HepG2 (cell line): ENCODE data around the gene FGFR2. TPM values are rescaled to one million over a fixed set of nuclear protein-coding genes. Genes with fewer than 3 reads are reported as not detected.

ENCODE experiments used
- ATAC-seq: fragments of 200-7000 bp; cut with Tn5 transposase; 3 replicates; pipeline ENCODE4 v1.9.1; 2020; ENCODE audit warnings: mild to moderate bottlenecking, moderate library complexity
- BruUV-seq: library from RNA; stranded (reverse); fragments of 400-500 nt; replicated peaks from 2 replicates; lab custom pipeline; 2021; lab: Mats Ljungman, UMichigan
- CTCF ChIA-PET: fragments of 300-600 bp; formaldehyde crosslinking; extraction: SDS; loops from one replicate; lab custom pipeline; 2021; ENCODE audit warnings: low total read pairs, inconsistent platforms, low intra/inter-chr PET ratio; lab: Yijun Ruan, JAX
- POLR2A ChIA-PET: fragments of 350-600 bp; sonication (Branson Sonifier 250); formaldehyde crosslinking; loops from one replicate; lab custom pipeline; 2020; ENCODE audit warnings: antibody characterized with exemption, inconsistent platforms; lab: Yijun Ruan, JAX
- DNase-seq: peaks from one replicate; pipeline ENCODE4 v3.0.0-alpha.2; 2015; ENCODE audit warnings: low spot score
- FAIRE-seq: peaks from 3 replicates; lab custom pipeline; 2011; peaks lifted over from hg19 to GRCh38; lab: Jason Lieb, UNC
- H2AFZ ChIP-seq: one replicate; pipeline ENCODE4 v1.6.1; 2011; ENCODE audit warnings: low read length, inconsistent platforms
- H3K27ac ChIP-seq: fragments of 300-600 bp; 3 replicates; pipeline ENCODE4 v1.8.0; 2011; ENCODE audit warnings: mixed run types, mild to moderate bottlenecking, mixed read lengths, low read length, inconsistent platforms; ENCODE audit not compliant: insufficient read depth; ENCODE audit errors: extremely low read length
- H3K27me3 ChIP-seq, 2 experiments: fragments of 200-600 bp in 1 of 2; 2 replicates in 1 of 2; 3 replicates in 1 of 2; pipeline versions ENCODE4 v1.6.0 to v1.8.0; 2011; ENCODE audit warnings: low read length in 2 of 2, mild to moderate bottlenecking in 2 of 2, moderate library complexity in 2 of 2, inconsistent platforms in 1 of 2; ENCODE audit not compliant: insufficient read depth in 2 of 2, control insufficient read depth in 1 of 2
- H3K36me3 ChIP-seq, 2 experiments: fragments of 200-600 bp in 1 of 2; replicated peaks in 1 of 2; 2 replicates in 1 of 2; 3 replicates in 1 of 2; pipeline versions ENCODE4 v1.5.1 to v1.8.0; 2011; ENCODE audit warnings: low read length in 2 of 2, inconsistent platforms in 1 of 2; ENCODE audit not compliant: insufficient read depth in 2 of 2, control insufficient read depth in 1 of 2
- H3K4me1 ChIP-seq: 2 replicates; pipeline ENCODE4 v1.5.1; 2012; ENCODE audit warnings: low read length, inconsistent platforms; ENCODE audit not compliant: insufficient read depth
- H3K4me2 ChIP-seq: 2 replicates; pipeline ENCODE4 v1.6.0; 2011; ENCODE audit warnings: low read depth, low read length, inconsistent platforms
- H3K4me3 ChIP-seq, 3 experiments: fragments of 200-600 bp in 1 of 3; sonication (generic), shearing (Covaris generic) in 1 of 3; replicated peaks in 1 of 3; 2 replicates each; pipeline ENCODE4 v1.5.1; 2011 to 2016; ENCODE audit warnings: low read length in 3 of 3, inconsistent platforms in 2 of 3, low read depth in 2 of 3, mild to moderate bottlenecking in 2 of 3, control low read depth in 1 of 3, mixed read lengths in 1 of 3; ENCODE audit not compliant: insufficient read depth in 1 of 3
- H3K79me2 ChIP-seq: one replicate; pipeline ENCODE4 v1.6.1; 2011; ENCODE audit warnings: low read length, inconsistent platforms; ENCODE audit not compliant: insufficient read depth
- H3K9ac ChIP-seq: 2 replicates; pipeline ENCODE4 v1.6.0; 2011; ENCODE audit warnings: mild to moderate bottlenecking, low read depth, low read length, inconsistent platforms; ENCODE audit not compliant: insufficient read depth
- H3K9me3 ChIP-seq: 2 replicates; pipeline ENCODE4 v1.5.1; 2012; ENCODE audit warnings: mild to moderate bottlenecking, low read length
- H4K20me1 ChIP-seq: 2 replicates; pipeline ENCODE4 v1.6.0; 2011; ENCODE audit warnings: inconsistent platforms, mild to moderate bottlenecking, low read length, moderate library complexity; ENCODE audit not compliant: insufficient read depth
- CAMTA2 ChIP-seq: sonication (generic); formaldehyde crosslinking; IDR thresholded peaks from 2 replicates; pipeline ENCODE4 v1.4.0; 2020; ENCODE audit warnings: mild to moderate bottlenecking, missing genetic modification reagents, borderline replicate concordance
- HDAC6 ChIP-seq: fragments of 200-600 bp; sonication (generic); IDR thresholded peaks from 2 replicates; pipeline ENCODE4 v1.7.0; 2017; ENCODE audit warnings: mild to moderate bottlenecking, antibody characterized with exemption, low read length, low read depth
- HNF4G ChIP-seq, 2 experiments: sonication (generic) in 1 of 2; formaldehyde crosslinking in 1 of 2; IDR thresholded peaks; 2 replicates each; pipeline versions ENCODE4 v1.4.0 to v1.6.1; 2011 to 2020; ENCODE audit warnings: borderline replicate concordance in 2 of 2, low read depth in 2 of 2, mild to moderate bottlenecking in 2 of 2, low read length in 1 of 2, missing genetic modification reagents in 1 of 2, moderate library complexity in 1 of 2
- MAZ ChIP-seq, 2 experiments: sonication (generic) in 1 of 2; formaldehyde crosslinking in 1 of 2; IDR thresholded peaks; 2 replicates each; pipeline versions ENCODE4 v1.5.0 to v1.6.1; 2012 to 2020; ENCODE audit warnings: low read depth in 2 of 2, mild to moderate bottlenecking in 2 of 2, borderline replicate concordance in 1 of 2, improper control_type of control experiment in 1 of 2, low read length in 1 of 2, missing genetic modification reagents in 1 of 2, moderate library complexity in 1 of 2
- MTERF4 ChIP-seq: sonication (generic); formaldehyde crosslinking; IDR thresholded peaks from 2 replicates; pipeline ENCODE4 v1.8.0; 2023; ENCODE audit warnings: mild to moderate bottlenecking, missing genetic modification reagents
- MXI1 ChIP-seq: IDR thresholded peaks from 3 replicates; pipeline ENCODE4 v1.6.1; 2012; ENCODE audit warnings: low read depth, low read length, inconsistent platforms, borderline replicate concordance
- PAF1 ChIP-seq: IDR thresholded peaks from 2 replicates; pipeline ENCODE4 v1.6.1; 2016; ENCODE audit warnings: missing genetic modification reagents, missing compliant biosample characterization
- RBM22 ChIP-seq: fragments of 200-400 bp; formaldehyde crosslinking; optimal IDR thresholded peaks from 2 replicates; pipeline ENCODE3; 2017; ENCODE audit warnings: mild to moderate bottlenecking, low read length, moderate library complexity
- REXO4 ChIP-seq: sonication (generic); formaldehyde crosslinking; IDR thresholded peaks from 2 replicates; pipeline ENCODE4 v1.8.0; 2022; ENCODE audit warnings: missing genetic modification reagents, mild to moderate bottlenecking, borderline replicate concordance
- SMC3 ChIP-seq: IDR thresholded peaks from 2 replicates; pipeline ENCODE4 v1.6.1; 2011; ENCODE audit warnings: low read length, improper control_type of control experiment
- SP5 ChIP-seq: IDR thresholded peaks from 2 replicates; pipeline ENCODE4 v1.6.1; 2016; ENCODE audit warnings: low read depth, borderline replicate concordance
- TBL1XR1 ChIP-seq: fragments of 150-350 bp; IDR thresholded peaks from 2 replicates; pipeline ENCODE4 v1.6.1; 2014; ENCODE audit warnings: borderline replicate concordance, low read length; ENCODE audit not compliant: partially characterized antibody
- TEAD2 ChIP-seq: sonication (generic); formaldehyde crosslinking; IDR thresholded peaks from 2 replicates; pipeline ENCODE4 v1.9.0; 2021; ENCODE audit warnings: missing genetic modification reagents
- TERF1 ChIP-seq: sonication (generic); formaldehyde crosslinking; IDR thresholded peaks from 2 replicates; pipeline ENCODE4 v1.8.0; 2022; ENCODE audit warnings: mild to moderate bottlenecking, missing genetic modification reagents, moderate library complexity
- ZBTB25 ChIP-seq: IDR thresholded peaks from 2 replicates; pipeline ENCODE4 v1.6.1; 2018; ENCODE audit warnings: missing genetic modification reagents
- ZEB1 ChIP-seq: IDR thresholded peaks from 2 replicates; pipeline ENCODE4 v1.6.1; 2012; ENCODE audit warnings: mild to moderate bottlenecking, low read depth, inconsistent platforms; ENCODE audit not compliant: insufficient replicate concordance
- ZMYM3 ChIP-seq: sonication (generic); formaldehyde crosslinking; IDR thresholded peaks from 2 replicates; pipeline ENCODE4 v1.5.1; 2020; ENCODE audit warnings: mild to moderate bottlenecking, missing genetic modification reagents
- ZNF121 ChIP-seq: sonication (generic); formaldehyde crosslinking; IDR thresholded peaks from 2 replicates; pipeline ENCODE4 v1.5.0; 2020; ENCODE audit warnings: mild to moderate bottlenecking, missing genetic modification reagents
- ZNF331 ChIP-seq: sonication (generic); formaldehyde crosslinking; IDR thresholded peaks from 2 replicates; pipeline ENCODE4 v1.4.0; 2020; ENCODE audit warnings: missing genetic modification reagents
- ZNF567 ChIP-seq: sonication (generic); formaldehyde crosslinking; IDR thresholded peaks from 2 replicates; pipeline ENCODE4 v1.8.1; 2023; ENCODE audit warnings: mild to moderate bottlenecking, missing genetic modification reagents, borderline replicate concordance
- ZNF703 ChIP-seq: sonication (generic); formaldehyde crosslinking; IDR thresholded peaks from 2 replicates; pipeline ENCODE4 v1.5.1; 2020; ENCODE audit warnings: missing genetic modification reagents, mild to moderate bottlenecking, moderate library complexity, borderline replicate concordance
- WGBS: methylation state at CpG from one replicate; pipeline ENCODE4 v1.1.6; 2017; ENCODE audit warnings: low lambda C conversion rate; 5-methylcytosine and 5-hydroxymethylcytosine counted together
- in situ Hi-C: cut with HindIII; loops from 2 replicates; pipeline ENCODE4 v1.10.0; 2017; ENCODE audit warnings: low pct_unique_long_range_greater_than_20kb; ENCODE audit not compliant: extremely low pct_ligation_motif_present
- intact Hi-C: fragments of 100-400 bp; cut with micrococcal nuclease; formaldehyde crosslinking; loops from one replicate; pipeline ENCODE4 v1.10.0; 2022; ENCODE audit not compliant: unreplicated experiment
- polyA plus RNA-seq, 8 experiments: library from polyadenylated mRNA; depleted of rRNA in 3 of 8; stranded (reverse) in 7 of 8; unstranded in 1 of 8; fragments of >200 nt; fragmentation: Illumina TruSeq in 4 of 8; extraction: Trizol in 4 of 8; gene quantifications; 2 replicates each; pipeline versions ENCODE4 v1.2.1 to v1.2.3, GENCODE V29; 2011 to 2016; ENCODE audit warnings: low read depth in 4 of 8, missing spikeins in 1 of 8, mixed read lengths in 1 of 8; ENCODE audit not compliant: insufficient read depth in 1 of 8
- total RNA-seq, 5 experiments: library from RNA; depleted of rRNA; stranded (reverse); fragments of >200 nt; fragmentation: Illumina TruSeq; extraction: Trizol; gene quantifications; 2 replicates each; pipeline ENCODE4 v1.2.3, GENCODE V29; 2016; ENCODE audit warnings: low read depth in 1 of 5

Gene FGFR2
- total and polyA plus RNA-seq, 2 of the 13 experiments (the other 11 are each of a cell fraction or from before 2014, with no cell fraction given): 1.6 to 2.6 TPM

- TF ChIP-seq ZBTB25: no peak
- no peak for TF ChIP-seq CAMTA2 (CRISPR knock-in tag)
- no peak for TF ChIP-seq HDAC6
- TF ChIP-seq PAF1 (CRISPR knock-in tag): no peak
- no peak for TF ChIP-seq ZNF567 (CRISPR knock-in tag)
- TF ChIP-seq ZEB1: no peak
- TF ChIP-seq ZNF331 (CRISPR knock-in tag): no peak
- TF ChIP-seq MAZ (IDR thresholded peaks at IDR 0.05; ENCODE audit: borderline replicate concordance, low read depth, low read length): no peak
- no peak for TF ChIP-seq MAZ (CRISPR knock-in tag; IDR thresholded peaks at IDR 0.05; ENCODE audit: low read depth)
- TF ChIP-seq TEAD2: no peak
- TF ChIP-seq MXI1: no peak
- no peak for TF ChIP-seq SP5 (CRISPR knock-in tag)
- no peak for TF ChIP-seq ZNF703
These were observed 45.5 kb downstream of the FGFR2 start (continued) for GRCh38 chr10:121552746-121553145.

GRCh38 chr10:121551210-121551885, 46.9 kb downstream of the FGFR2 start:
- no peak overlapping the region for H3K4me2 ChIP-seq
- no TSS peak for BruUV-seq
- DNase-seq (no peak), ATAC-seq (no peak), FAIRE-seq (no peak)
- no peak overlapping the region for H3K9ac ChIP-seq
- intact Hi-C loops: no loop called here
- no peaks in the 10 kb centered on the region for H3K36me3 ChIP-seq
- no peak overlapping the region for H2AFZ ChIP-seq
- CTCF ChIA-PET: no interaction called here
- H3K4me3 ChIP-seq: no peak overlapping the region
- in situ Hi-C loops: no loop called here
- no peaks in the 10 kb centered on the region for H3K79me2 ChIP-seq
- WGBS: 88% methylated on average over 10 of the region's 10 CpGs
- H3K27ac ChIP-seq: no peak overlapping the region
- no peaks in the 10 kb centered on the region; a peak in 1 of 5 replicates for H3K27me3 ChIP-seq
- H4K20me1 ChIP-seq: no peaks in the 10 kb centered on the region
- POLR2A ChIA-PET: no interaction called here
- peaks cover 33% of the 10 kb centered on the region for H3K4me1 ChIP-seq
- no peaks in the 10 kb centered on the region for H3K9me3 ChIP-seq
- TF ChIP-seq ZNF121 (CRISPR knock-in tag) (no peak), MTERF4 (no peak), TBL1XR1 (no peak), RBM22 (no peak), SMC3 (no peak), HNF4G (IDR thresholded peaks at IDR 0.05; ENCODE audit: borderline replicate concordance, low read depth, low read length) (no peak), HNF4G (CRISPR knock-in tag; IDR thresholded peaks at IDR 0.05; ENCODE audit: borderline replicate concordance, low read depth) (no peak), ZMYM3 (CRISPR knock-in tag) (no peak), TERF1 (CRISPR knock-in tag) (no peak), REXO4 (CRISPR knock-in tag) (no peak)
